HepG2 (cell line): ENCODE results near the gene SLC4A11. TPM values are rescaled to one million over a fixed set of nuclear protein-coding genes. Genes with fewer than 3 reads are reported as not detected.
A peak's percentile ranks its signal among the peaks of the same experiment; 100 is the strongest.

ENCODE experiments used
- ARHGAP35 ChIP-seq: sonication (generic); formaldehyde crosslinking; IDR thresholded peaks from 2 replicates; pipeline ENCODE4 v1.9.0; 2022; ENCODE audit warnings: mild to moderate bottlenecking, inconsistent platforms, moderate library complexity, missing genetic modification reagents, borderline replicate concordance
- FOXK2 ChIP-seq: fragments of 450-650 bp; IDR thresholded peaks from 2 replicates; pipeline ENCODE4 v1.6.1; 2016
- HOXA3 ChIP-seq: sonication (generic); formaldehyde crosslinking; IDR thresholded peaks from 2 replicates; pipeline ENCODE4 v1.5.0; 2020; ENCODE audit warnings: missing genetic modification reagents
- NR2F1 ChIP-seq, 2 experiments: fragments of 450-650 bp in 1 of 2; formaldehyde crosslinking in 1 of 2; IDR thresholded peaks; 2 replicates each; pipeline versions ENCODE4 v1.5.0 to v1.6.1; 2016 to 2020; ENCODE audit warnings: mild to moderate bottlenecking in 1 of 2, missing compliant biosample characterization in 1 of 2, missing genetic modification reagents in 1 of 2, moderate library complexity in 1 of 2
- NR3C1 ChIP-seq: sonication (generic); formaldehyde crosslinking; IDR thresholded peaks from 2 replicates; pipeline ENCODE4 v1.4.0; 2020; ENCODE audit warnings: missing genetic modification reagents
- REXO4 ChIP-seq: sonication (generic); formaldehyde crosslinking; IDR thresholded peaks from 2 replicates; pipeline ENCODE4 v1.8.0; 2022; ENCODE audit warnings: missing genetic modification reagents, mild to moderate bottlenecking, borderline replicate concordance
- RFX1 ChIP-seq: fragments of 450-650 bp; IDR thresholded peaks from 2 replicates; pipeline ENCODE4 v1.6.1; 2017
- SP2 ChIP-seq: sonication (generic); formaldehyde crosslinking; IDR thresholded peaks from 2 replicates; pipeline ENCODE4 v1.5.1; 2020; ENCODE audit warnings: mild to moderate bottlenecking, missing genetic modification reagents
- TOE1 ChIP-seq: sonication (generic); formaldehyde crosslinking; IDR thresholded peaks from 2 replicates; pipeline ENCODE4 v1.4.0; 2020; ENCODE audit warnings: mild to moderate bottlenecking, missing genetic modification reagents
- YY1 ChIP-seq: IDR thresholded peaks from 2 replicates; pipeline ENCODE4 v1.6.1; 2011; ENCODE audit warnings: low read length, low read depth, moderate library complexity, mild to moderate bottlenecking; ENCODE audit not compliant: insufficient read depth, insufficient replicate concordance
- ZNF256 ChIP-seq: sonication (generic); formaldehyde crosslinking; conservative IDR thresholded peaks from 2 replicates; pipeline ENCODE4 v1.4.0; 2020; ENCODE audit warnings: missing genetic modification reagents
- ZNF431 ChIP-seq: sonication (generic); formaldehyde crosslinking; IDR thresholded peaks from 2 replicates; pipeline ENCODE4 v1.9.0; 2022; ENCODE audit warnings: missing genetic modification reagents, low read depth, mild to moderate bottlenecking, borderline replicate concordance
- polyA plus RNA-seq, 8 experiments: library from polyadenylated mRNA; depleted of rRNA in 3 of 8; stranded (reverse) in 7 of 8; unstranded in 1 of 8; fragments of >200 nt; fragmentation: Illumina TruSeq in 4 of 8; extraction: Trizol in 4 of 8; gene quantifications; 2 replicates each; pipeline versions ENCODE4 v1.2.1 to v1.2.3, GENCODE V29; 2011 to 2016; ENCODE audit warnings: low read depth in 4 of 8, missing spikeins in 1 of 8, mixed read lengths in 1 of 8; ENCODE audit not compliant: insufficient read depth in 1 of 8
- total RNA-seq, 5 experiments: library from RNA; depleted of rRNA; stranded (reverse); fragments of >200 nt; fragmentation: Illumina TruSeq; extraction: Trizol; gene quantifications; 2 replicates each; pipeline ENCODE4 v1.2.3, GENCODE V29; 2016; ENCODE audit warnings: low read depth in 1 of 5
- TF ChIP-seq, protein P1 (sequence below): sonication (generic); formaldehyde crosslinking; IDR thresholded peaks from 2 replicates; pipeline ENCODE4 v1.8.0; 2023; ENCODE audit warnings: mild to moderate bottlenecking, missing genetic modification reagents
- TF ChIP-seq, protein P2 (sequence below): sonication (generic); formaldehyde crosslinking; IDR thresholded peaks from 2 replicates; pipeline ENCODE4 v1.5.1; 2020; ENCODE audit warnings: missing genetic modification reagents, mild to moderate bottlenecking, borderline replicate concordance
- TF ChIP-seq, protein P3 (sequence below): IDR thresholded peaks from 2 replicates; pipeline ENCODE4 v1.6.1; 2016; ENCODE audit warnings: low read depth
- TF ChIP-seq, protein P4 (sequence below): sonication (generic); formaldehyde crosslinking; IDR thresholded peaks from 2 replicates; pipeline ENCODE4 v1.5.0; 2020; ENCODE audit warnings: missing genetic modification reagents
- TF ChIP-seq, protein P5 (sequence below): sonication (generic); formaldehyde crosslinking; IDR thresholded peaks from 2 replicates; pipeline ENCODE4 v1.5.0; 2020; ENCODE audit warnings: mild to moderate bottlenecking, missing genetic modification reagents, borderline replicate concordance
- TF ChIP-seq, protein P6 (sequence below): sonication (generic); formaldehyde crosslinking; IDR thresholded peaks from 2 replicates; pipeline ENCODE4 v1.8.1; 2023; ENCODE audit warnings: mild to moderate bottlenecking, missing genetic modification reagents, borderline replicate concordance
- TF ChIP-seq, protein P7 (sequence below): sonication (generic); formaldehyde crosslinking; IDR thresholded peaks from 2 replicates; pipeline ENCODE4 v1.4.0; 2020; ENCODE audit warnings: missing genetic modification reagents

Gene SLC4A11
- total and polyA plus RNA-seq, 2 of the 13 experiments (the other 11 are each of a cell fraction or from before 2014, with no cell fraction given), result 3.9 to 27.0 TPM

DNA sequence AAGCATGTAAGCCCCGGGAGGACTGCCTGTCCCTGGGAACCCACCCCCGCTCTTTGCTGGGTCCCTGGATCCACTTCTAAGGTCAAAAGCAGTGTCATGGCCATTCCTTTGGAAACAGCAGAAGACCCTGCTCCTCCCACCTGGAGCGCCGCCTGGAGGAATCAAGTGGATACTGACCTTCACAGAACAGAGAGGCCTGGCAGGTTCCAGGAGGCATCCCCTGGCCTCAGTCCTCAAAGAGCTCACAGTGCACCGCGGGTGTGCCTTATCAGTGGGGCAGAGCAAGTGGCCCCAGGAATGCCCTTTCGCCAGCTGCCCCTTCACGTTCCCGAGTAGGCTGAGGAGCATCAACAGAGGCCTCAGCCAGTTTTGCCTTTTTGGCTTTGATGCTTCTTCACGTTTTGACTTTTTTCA is 11.1 kb upstream of the SLC4A11 start (continued):
- TF ChIP-seq, protein P1, sequence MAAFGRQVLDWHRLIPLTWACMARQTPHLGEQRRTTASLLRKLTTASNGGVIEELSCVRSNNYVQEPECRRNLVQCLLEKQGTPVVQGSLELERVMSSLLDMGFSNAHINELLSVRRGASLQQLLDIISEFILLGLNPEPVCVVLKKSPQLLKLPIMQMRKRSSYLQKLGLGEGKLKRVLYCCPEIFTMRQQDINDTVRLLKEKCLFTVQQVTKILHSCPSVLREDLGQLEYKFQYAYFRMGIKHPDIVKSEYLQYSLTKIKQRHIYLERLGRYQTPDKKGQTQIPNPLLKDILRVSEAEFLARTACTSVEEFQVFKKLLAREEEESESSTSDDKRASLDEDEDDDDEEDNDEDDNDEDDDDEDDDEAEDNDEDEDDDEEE (CRISPR knock-in tag), result no peak
- TF ChIP-seq, protein P2, sequence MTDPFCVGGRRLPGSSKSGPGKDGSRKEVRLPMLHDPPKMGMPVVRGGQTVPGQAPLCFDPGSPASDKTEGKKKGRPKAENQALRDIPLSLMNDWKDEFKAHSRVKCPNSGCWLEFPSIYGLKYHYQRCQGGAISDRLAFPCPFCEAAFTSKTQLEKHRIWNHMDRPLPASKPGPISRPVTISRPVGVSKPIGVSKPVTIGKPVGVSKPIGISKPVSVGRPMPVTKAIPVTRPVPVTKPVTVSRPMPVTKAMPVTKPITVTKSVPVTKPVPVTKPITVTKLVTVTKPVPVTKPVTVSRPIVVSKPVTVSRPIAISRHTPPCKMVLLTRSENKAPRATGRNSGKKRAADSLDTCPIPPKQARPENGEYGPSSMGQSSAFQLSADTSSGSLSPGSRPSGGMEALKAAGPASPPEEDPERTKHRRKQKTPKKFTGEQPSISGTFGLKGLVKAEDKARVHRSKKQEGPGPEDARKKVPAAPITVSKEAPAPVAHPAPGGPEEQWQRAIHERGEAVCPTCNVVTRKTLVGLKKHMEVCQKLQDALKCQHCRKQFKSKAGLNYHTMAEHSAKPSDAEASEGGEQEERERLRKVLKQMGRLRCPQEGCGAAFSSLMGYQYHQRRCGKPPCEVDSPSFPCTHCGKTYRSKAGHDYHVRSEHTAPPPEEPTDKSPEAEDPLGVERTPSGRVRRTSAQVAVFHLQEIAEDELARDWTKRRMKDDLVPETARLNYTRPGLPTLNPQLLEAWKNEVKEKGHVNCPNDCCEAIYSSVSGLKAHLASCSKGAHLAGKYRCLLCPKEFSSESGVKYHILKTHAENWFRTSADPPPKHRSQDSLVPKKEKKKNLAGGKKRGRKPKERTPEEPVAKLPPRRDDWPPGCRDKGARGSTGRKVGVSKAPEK (CRISPR knock-in tag), result no peak
- TF ChIP-seq HOXA3 (CRISPR knock-in tag) (peak; percentile 73; the same call in 1 of the 2 replicates), RFX1 (no peak), NR2F1 (CRISPR knock-in tag; IDR thresholded peaks at IDR 0.05) (peak; percentile 84 to 86), ARHGAP35 (CRISPR knock-in tag) (no peak), FOXK2 (no peak), TOE1 (peak; percentile 58; the same call in 1 of the 2 replicates), ZNF431 (no peak), REXO4 (CRISPR knock-in tag) (0 out of 2 replicates have a peak, but pooled peaks have one; percentile 23), SP2 (CRISPR knock-in tag) (no peak), NR3C1 (CRISPR knock-in tag) (no peak), YY1 (peak; percentile 60), ZNF256 (CRISPR knock-in tag) (no peak; the same call in 1 of the 2 replicates)
- TF ChIP-seq, protein P3, sequence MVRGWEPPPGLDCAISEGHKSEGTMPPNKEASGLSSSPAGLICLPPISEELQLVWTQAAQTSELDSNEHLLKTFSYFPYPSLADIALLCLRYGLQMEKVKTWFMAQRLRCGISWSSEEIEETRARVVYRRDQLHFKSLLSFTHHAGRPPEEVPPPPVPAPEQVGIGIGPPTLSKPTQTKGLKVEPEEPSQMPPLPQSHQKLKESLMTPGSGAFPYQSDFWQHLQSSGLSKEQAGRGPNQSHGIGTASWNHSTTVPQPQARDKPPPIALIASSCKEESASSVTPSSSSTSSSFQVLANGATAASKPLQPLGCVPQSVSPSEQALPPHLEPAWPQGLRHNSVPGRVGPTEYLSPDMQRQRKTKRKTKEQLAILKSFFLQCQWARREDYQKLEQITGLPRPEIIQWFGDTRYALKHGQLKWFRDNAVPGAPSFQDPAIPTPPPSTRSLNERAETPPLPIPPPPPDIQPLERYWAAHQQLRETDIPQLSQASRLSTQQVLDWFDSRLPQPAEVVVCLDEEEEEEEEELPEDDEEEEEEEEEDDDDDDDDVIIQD (CRISPR knock-in tag), result peak; percentile 64; the same call in 1 of the 2 replicates
- TF ChIP-seq, protein P4, sequence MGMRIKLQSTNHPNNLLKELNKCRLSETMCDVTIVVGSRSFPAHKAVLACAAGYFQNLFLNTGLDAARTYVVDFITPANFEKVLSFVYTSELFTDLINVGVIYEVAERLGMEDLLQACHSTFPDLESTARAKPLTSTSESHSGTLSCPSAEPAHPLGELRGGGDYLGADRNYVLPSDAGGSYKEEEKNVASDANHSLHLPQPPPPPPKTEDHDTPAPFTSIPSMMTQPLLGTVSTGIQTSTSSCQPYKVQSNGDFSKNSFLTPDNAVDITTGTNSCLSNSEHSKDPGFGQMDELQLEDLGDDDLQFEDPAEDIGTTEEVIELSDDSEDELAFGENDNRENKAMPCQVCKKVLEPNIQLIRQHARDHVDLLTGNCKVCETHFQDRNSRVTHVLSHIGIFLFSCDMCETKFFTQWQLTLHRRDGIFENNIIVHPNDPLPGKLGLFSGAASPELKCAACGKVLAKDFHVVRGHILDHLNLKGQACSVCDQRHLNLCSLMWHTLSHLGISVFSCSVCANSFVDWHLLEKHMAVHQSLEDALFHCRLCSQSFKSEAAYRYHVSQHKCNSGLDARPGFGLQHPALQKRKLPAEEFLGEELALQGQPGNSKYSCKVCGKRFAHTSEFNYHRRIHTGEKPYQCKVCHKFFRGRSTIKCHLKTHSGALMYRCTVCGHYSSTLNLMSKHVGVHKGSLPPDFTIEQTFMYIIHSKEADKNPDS (CRISPR knock-in tag), result no peak
- TF ChIP-seq, protein P5, sequence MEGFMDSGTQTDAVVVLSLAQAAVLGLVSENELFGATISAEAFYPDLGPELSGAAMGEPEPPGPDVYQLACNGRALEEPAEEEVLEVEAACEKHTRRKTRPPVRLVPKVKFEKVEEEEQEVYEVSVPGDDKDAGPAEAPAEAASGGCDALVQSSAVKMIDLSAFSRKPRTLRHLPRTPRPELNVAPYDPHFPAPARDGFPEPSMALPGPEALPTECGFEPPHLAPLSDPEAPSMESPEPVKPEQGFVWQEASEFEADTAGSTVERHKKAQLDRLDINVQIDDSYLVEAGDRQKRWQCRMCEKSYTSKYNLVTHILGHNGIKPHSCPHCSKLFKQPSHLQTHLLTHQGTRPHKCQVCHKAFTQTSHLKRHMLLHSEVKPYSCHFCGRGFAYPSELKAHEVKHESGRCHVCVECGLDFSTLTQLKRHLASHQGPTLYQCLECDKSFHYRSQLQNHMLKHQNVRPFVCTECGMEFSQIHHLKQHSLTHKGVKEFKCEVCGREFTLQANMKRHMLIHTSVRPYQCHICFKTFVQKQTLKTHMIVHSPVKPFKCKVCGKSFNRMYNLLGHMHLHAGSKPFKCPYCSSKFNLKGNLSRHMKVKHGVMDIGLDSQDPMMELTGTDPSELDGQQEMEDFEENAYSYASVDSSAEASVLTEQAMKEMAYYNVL (CRISPR knock-in tag), result peak; percentile 23; the same call in 1 of the 2 replicates
- TF ChIP-seq, protein P6, sequence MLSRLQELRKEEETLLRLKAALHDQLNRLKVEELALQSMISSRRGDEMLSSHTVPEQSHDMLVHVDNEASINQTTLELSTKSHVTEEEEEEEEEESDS (CRISPR knock-in tag), result no peak
- TF ChIP-seq, protein P7, sequence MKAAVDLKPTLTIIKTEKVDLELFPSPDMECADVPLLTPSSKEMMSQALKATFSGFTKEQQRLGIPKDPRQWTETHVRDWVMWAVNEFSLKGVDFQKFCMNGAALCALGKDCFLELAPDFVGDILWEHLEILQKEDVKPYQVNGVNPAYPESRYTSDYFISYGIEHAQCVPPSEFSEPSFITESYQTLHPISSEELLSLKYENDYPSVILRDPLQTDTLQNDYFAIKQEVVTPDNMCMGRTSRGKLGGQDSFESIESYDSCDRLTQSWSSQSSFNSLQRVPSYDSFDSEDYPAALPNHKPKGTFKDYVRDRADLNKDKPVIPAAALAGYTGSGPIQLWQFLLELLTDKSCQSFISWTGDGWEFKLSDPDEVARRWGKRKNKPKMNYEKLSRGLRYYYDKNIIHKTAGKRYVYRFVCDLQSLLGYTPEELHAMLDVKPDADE (CRISPR knock-in tag), result no peak
